ENCODE data around the gene SLC6A19.
"Not testable (repeated sequence)": the region's sequence is repeated elsewhere in the genome, so short reads cannot be mapped to it uniquely, and the experiment has no call there.

SLC6A19 gene

DNA sequence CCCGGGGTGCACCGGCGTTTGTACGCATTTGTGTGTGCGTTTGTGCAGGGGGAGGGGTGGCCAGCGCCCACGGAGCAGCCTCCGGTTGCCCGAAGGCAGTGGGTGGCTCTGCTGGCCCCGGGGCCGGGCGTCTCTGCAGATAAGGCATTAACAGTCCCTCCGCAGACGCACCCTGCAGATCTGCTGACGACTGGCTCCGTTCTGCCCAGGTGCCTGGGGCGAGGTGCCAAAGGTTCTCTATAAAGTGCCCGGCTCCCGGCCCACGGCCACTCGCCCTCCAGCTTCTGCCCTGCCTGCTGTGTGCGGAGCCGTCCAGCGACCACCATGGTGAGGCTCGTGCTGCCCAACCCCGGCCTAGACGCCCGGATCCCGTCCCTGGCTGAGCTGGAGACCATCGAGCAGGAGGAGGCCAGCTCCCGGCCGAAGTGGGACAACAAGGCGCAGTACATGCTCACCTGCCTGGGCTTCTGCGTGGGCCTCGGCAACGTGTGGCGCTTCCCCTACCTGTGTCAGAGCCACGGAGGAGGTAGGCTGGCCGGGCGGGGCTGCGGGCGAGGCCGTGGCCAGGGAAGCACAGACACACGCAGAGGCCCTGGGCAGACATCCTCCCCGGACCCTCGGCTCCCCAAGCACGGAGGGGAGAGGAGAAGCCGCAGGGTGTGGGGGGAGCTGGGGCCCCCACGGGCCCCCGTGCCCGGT, at the start of gene SLC6A19:
Gene SLC6A19, plus strand, starts transcription at position 269 of the 699 bp plus-strand sequence. Its CDS starts 56 bp downstream, at position 325.
- no peak for DNase-seq (ENCODE audit: low read depth in 2 of 2)

- no peak for DNase-seq (ENCODE audit: low read depth in 2 of 2)
Measured at GRCh38 chr5:1152156-1152555, 49.2 kb upstream of the SLC6A19 start.

DNA sequence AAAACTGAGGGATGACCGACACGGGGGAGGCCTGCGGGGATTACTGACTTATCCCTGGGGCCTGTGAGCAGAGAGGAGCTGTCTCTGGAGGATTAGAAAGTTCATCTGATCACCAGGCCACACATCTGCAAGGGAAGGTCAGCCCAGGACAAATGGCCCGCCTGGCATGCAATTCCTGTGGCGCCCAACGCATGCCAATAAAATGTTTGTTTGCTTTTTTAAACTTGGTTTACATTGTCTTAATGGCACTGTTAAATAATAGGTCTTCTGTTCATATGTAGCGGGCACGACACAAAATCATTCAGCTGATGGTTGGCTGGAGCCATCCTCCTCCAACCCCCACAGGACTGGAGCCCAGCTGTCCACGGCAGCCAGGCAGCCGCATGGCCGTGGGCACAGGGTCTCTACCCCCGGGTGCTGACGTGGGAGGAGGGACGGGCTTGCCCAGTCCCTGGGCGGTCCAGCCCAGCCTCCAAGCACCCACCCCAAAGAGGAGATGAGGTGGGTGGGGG, 48.6 kb upstream of the SLC6A19 start:
- no peak for DNase-seq (ENCODE audit: low read depth in 2 of 2)

DNA sequence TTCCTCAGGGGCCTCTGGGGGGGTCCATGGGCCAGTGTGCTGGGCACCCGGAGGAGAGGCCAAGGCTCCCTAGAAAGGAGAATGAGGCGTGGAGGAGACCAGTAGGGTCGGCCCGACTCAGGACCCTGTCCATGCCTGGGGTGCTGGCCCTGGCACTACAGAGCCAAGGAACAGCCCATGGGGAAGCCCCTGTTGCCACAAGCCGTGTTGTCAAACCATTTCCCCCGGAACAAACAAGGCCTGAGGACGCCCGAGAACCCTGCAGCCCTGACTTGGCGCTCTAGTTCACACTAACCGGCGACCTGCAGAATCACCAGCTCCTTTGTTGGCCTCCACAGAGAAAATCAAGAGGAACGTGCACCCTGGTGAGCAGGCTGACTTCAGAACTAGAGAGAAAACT, 48.0 kb upstream of the SLC6A19 start:
- DNase-seq (ENCODE audit: low read depth in 2 of 2), result no peak

- DNase-seq (ENCODE audit: low read depth in 2 of 2), result no peak
Measured at GRCh38 chr5:1155191-1156032, 46.0 kb upstream of the SLC6A19 start.

DNA sequence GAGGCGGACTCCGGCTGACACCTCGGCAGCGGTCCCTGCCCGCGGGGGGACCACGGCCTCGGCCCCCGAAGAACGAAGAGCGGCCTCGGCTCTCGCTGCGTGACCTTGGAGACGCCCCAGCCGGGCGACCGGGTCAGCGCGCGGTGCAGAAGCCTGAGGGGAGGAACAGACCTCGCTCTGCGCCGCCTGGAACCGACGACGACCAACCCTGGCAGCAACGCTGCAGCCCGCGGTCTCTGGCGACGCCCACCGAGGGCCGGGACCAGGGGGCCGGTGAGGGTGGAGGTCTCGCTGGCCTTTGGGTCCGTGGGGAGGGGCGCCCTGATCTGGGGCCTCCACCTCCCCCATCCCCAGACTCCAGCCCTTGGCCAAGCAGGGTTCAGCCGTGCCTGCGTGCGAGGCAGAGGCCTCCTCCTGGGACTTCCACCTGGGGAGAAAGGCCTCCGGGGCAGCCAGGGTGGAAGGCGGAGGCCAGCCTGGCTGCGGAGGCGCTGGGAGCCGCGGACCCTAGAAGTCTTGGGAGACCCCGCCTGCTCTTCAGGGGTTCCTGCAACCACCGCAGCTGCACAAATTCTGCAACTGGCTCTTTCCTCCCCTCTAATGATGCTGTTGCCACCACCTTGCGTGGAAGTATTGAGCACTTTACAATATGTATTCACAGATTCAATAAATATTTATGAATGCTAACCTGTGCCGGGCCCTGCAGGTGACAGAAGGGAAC, 45.2 kb upstream of the SLC6A19 start:
- no peak for DNase-seq (ENCODE audit: low read depth in 2 of 2)

DNA sequence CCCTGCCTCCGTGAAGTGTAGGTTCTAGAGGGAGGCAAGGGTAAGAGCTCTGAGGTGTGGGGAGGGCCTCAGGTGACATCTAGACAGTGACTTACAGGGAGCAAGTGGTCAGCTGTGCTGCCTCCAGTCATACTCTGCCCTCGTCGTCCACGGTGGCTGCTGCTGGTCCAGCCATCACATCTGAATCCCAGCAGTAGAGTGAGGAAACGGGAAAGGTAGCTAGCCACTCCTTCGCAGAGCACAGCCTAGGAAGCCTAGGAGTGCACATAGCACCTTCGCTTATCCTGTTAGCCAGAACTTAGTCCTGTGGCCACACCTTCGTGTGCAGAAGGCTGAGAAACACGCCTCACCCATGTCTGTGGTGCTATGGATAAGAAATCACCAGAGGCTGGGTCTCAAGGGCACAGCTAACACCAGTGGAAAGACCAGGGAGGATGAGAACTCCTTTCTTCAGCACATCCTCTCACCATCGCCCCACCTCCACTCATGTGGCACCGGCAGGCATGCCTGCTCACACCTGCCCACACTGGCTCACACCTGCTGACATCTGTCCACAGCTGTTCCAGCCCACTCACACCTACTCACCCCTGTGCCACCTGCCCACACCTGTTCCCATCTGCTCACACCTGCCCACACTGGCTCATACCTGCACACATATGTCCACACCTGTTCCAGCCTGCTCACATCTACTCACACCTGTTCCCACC, 44.5 kb upstream of the SLC6A19 start:
- DNase-seq (ENCODE audit: low read depth in 2 of 2), result no peak

DNA sequence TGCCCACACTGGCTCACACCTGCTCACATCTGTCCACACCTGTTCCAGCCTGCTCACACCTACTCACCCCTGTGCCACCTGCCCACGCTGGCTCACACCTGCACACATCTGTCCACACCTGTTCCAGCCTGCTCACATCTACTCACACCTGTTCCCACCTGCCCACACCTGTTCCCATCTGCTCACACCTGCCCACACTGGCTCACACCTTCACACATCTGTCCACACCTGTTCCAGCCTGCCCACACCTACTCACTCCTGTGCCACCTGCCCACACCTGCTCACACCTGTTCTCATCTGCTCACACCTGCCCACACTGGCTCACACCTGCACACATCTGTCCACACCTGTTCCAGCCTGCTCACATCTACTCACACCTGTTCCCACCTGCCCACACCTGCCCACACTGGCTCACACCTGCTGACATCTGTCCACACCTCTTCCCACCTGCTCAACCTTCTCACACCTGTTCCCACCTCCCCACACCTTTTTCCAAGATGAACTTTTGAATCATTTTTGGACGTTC, 43.9 kb upstream of the SLC6A19 start:
- not testable (repeated sequence) for DNase-seq (ENCODE audit: low read depth in 2 of 2)

DNA sequence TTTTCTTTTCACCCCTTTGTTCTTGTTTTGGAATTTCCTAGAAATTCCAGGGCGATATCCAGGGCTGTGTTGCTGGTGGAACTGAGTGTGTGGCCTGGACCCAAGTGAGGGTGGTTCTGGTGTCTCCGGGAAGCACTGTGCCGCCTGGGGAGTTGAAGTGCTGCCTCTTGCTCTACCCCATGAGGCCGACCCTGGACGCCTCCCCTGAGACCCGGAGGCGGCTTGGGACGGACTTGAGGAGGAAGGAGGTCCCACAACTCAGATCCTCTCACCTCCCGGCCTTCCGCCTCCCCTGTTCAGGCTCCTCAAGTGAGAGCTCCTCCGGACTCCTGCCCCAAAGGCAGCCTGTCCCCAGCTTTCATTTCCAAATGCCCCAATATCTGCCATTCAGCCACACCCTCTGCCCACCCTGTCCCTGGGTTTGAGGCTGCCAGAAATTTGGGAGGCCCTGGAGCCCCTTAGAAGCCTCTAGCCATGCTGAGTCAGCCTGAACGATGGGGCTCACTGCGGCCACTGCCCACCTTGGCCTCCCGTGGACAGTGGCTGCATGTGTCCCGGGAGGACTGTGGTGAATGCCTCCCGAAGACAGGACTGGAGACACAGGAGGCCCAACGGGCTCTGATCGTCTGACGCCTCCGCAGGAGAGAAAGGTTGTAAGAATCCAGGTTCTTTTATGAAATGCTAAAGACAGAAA, 42.6 kb upstream of the SLC6A19 start:
- no peak for DNase-seq (ENCODE audit: low read depth in 2 of 2)

GRCh38 chr5:1159341-1159675, 42.1 kb upstream of the SLC6A19 start:
- no peak for DNase-seq (ENCODE audit: low read depth in 2 of 2)

- no peak for DNase-seq (ENCODE audit: low read depth in 2 of 2)
Measured at GRCh38 chr5:1159774-1160406, 41.5 kb upstream of the SLC6A19 start.

- DNase-seq (ENCODE audit: low read depth in 2 of 2), result no peak
Measured at GRCh38 chr5:1161108-1161832, 40.1 kb upstream of the SLC6A19 start.

DNA sequence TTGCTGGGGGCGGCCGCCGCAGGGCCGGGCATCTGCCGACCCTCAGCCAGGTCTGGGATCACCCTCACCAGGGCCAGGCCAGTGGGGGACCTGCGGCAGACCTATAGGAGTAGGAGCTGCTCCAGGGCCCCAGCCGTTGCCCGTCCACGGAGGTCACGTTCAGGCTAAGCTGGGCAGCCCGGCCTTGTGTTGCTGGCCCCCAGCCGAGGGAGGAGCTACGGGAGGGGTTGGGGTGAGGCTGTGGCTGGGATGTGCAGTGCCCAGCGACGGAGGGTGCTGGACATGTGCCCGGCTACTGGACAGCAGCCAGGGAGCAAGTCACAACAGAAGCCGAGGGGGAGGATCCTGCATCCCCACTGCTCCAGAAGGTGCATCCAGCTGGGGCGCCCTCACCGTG, 39.6 kb upstream of the SLC6A19 start:
- no peak for DNase-seq (ENCODE audit: low read depth in 2 of 2)

- DNase-seq (ENCODE audit: low read depth in 2 of 2), result no peak
Measured at GRCh38 chr5:1162276-1162675, 39.1 kb upstream of the SLC6A19 start.

GRCh38 chr5:1162751-1163150, 38.6 kb upstream of the SLC6A19 start:
- no peak for DNase-seq (ENCODE audit: low read depth in 2 of 2)

- DNase-seq (ENCODE audit: low read depth in 2 of 2), result no peak
Measured at GRCh38 chr5:1163366-1163765, 38.0 kb upstream of the SLC6A19 start.

DNA sequence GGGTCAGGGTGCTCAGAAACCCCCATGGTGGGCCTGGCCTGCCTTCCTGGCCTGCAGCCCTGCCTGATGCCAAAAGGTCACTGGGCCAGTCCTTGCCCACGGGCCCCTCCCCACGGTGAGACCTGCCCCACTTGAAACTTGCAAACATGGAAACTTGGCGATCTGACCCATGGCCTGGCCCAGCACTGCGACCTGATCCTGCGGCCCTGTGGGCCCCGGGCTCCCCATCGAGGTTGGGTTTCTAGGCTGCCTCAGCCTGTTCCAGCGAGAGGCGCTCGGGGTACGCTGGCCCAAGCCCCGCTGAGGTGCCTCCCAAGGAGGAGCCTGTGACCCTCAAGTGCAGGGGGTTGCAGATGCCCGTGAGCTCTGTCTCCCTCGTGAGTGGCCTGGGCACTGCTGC, 37.5 kb upstream of the SLC6A19 start:
- no peak for DNase-seq (ENCODE audit: low read depth in 2 of 2)

DNA sequence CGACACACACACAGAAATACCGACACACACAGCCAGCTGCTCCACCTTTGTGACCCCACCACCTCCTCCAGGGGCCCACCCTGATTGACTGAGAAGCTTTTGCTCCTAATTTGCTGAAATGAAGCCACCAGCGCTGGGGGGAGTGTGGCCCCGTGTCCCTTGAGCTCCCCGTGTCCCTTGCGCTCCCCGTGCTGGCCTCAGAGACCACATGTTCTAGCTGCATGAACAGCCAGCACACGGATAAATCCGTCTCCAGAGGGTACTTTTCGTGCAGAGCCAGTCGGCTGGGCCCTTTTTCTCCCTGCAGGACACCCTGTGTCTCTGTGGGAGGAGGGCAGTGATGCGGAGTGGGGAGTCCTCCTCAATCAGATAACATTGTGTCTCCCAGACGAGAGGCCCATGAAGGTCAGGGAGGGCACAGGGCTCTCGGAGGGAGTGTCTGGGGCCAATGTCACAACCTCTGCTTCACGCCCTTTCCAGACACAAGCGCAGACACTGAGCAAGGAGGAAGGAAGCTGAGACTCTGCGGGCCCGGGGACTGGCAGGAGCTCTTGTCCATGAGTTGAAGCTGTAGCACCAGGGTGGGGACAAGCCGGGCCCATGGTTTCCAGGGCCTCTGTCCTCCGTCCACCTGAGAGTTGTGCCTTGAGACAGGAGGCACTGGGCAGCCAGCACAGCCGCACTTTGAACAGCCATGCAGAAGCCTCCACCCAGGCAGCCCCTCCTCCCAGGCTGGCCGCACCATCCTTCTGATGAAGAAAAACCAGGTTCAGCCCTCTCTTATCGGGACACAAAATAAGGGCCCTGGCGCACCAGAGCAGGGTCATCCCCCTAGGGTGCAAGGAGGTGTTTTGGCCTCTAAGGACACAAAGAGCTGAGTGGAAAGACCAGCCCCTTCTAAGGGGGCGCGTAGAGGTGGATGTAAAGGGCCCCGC, 36.4 kb upstream of the SLC6A19 start:
- DNase-seq (ENCODE audit: low read depth in 2 of 2), result no peak

GRCh38 chr5:1165864-1166263, 35.5 kb upstream of the SLC6A19 start:
- DNase-seq (ENCODE audit: low read depth in 2 of 2), result no peak
